BJ (cell line): ENCODE results near the gene MYBL2. TPM values are rescaled to one million over a fixed set of nuclear protein-coding genes. Genes with fewer than 3 reads are reported as not detected.

Source experiments
- CTCF ChIA-PET: fragments of 350-600 bp; formaldehyde crosslinking; extraction: SDS; loops from one replicate; lab custom pipeline; 2021; ENCODE audit warnings: antibody characterized with exemption, inconsistent platforms; lab: Yijun Ruan, JAX
- POLR2A ChIA-PET: fragments of 300-600 bp; sonication (Branson Sonifier 250); formaldehyde crosslinking; extraction: SDS; loops from one replicate; lab custom pipeline; 2021; ENCODE audit warnings: antibody characterized with exemption; lab: Charles Lee
- DNase-seq: peaks from one replicate; pipeline ENCODE4 v3.0.0-alpha.2; 2011; ENCODE audit warnings: low read depth
- H3K27me3 ChIP-seq: 2 replicates; pipeline ENCODE4 v1.6.0; 2011; ENCODE audit warnings: low read length; ENCODE audit not compliant: control insufficient read depth, insufficient read depth
- H3K36me3 ChIP-seq: 2 replicates; pipeline ENCODE4 v1.5.1; 2011; ENCODE audit warnings: low read length; ENCODE audit not compliant: control insufficient read depth, insufficient read depth
- H3K4me3 ChIP-seq: 2 replicates; pipeline ENCODE4 v1.5.1; 2011; ENCODE audit warnings: low read depth, mild to moderate bottlenecking, control low read depth, low read length
- CTCF ChIP-seq: IDR thresholded peaks from 2 replicates; pipeline ENCODE4 v1.5.1; 2011; ENCODE audit warnings: low read depth, mild to moderate bottlenecking, control low read depth, inconsistent platforms, low read length, moderate library complexity; ENCODE audit not compliant: insufficient read depth
- polyA plus RNA-seq: library from polyadenylated mRNA; depleted of rRNA; stranded (reverse); fragments of >200 nt; gene quantifications from 2 replicates; pipeline ENCODE4 v1.2.3, GENCODE V29; 2011

MYBL2 gene
- polyA plus RNA-seq, 1 experiment, result 9.8 TPM

GRCh38 chr20:43731927-43732326 is 65.0 kb downstream of the MYBL2 start:
- no peak for TF ChIP-seq CTCF
- H3K27me3 ChIP-seq, result peaks cover 5% of the 10 kb centered on the region
- DNase-seq, result no peak
- H3K4me3 ChIP-seq, result no peak overlapping the region
- H3K36me3 ChIP-seq, result no peaks in the 10 kb centered on the region
- ChIA-PET CTCF (no interaction called here), POLR2A (no interaction called here)

DNA sequence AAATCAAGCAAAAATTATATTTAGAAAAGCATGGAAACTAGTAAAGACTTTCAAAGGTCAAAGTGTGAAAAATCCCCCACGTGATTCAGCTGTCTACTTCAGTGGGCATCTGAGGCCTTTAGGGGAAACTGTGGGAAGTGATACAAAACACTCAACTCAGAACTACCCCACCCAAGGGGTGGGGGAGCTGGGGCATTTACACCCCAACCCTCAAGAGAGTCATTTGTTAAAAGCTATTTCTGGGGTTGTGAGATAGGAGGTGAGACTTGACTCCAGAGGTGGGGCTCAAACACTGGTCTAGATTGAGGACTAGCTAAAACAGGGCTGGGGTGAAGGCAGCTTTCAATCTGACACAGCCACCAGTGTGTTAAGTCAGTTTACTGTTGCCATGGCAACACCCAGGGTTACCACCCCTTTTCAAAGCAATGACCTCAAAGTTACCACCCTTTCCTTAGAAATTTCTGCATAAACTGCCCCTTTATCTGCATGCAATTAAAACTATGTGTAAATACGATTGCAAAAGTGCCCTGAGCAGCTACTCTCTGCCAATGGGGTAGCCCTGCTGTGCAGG is 69.8 kb downstream of the MYBL2 start:
- no peak overlapping the region for H3K4me3 ChIP-seq
- POLR2A ChIA-PET, result no interaction called here
- CTCF ChIA-PET, result interaction anchor here (0.6 to 2.0 kb wide), 3 partner anchors 13 to 15 kb away, joined by 3 to 6 read pairs (median 3); no protein-coding TSS in a partner anchor
- no peak for DNase-seq
- no peak for TF ChIP-seq CTCF
- H3K27me3 ChIP-seq, result peaks cover 8% of the 10 kb centered on the region
- H3K36me3 ChIP-seq, result no peaks in the 10 kb centered on the region

DNA sequence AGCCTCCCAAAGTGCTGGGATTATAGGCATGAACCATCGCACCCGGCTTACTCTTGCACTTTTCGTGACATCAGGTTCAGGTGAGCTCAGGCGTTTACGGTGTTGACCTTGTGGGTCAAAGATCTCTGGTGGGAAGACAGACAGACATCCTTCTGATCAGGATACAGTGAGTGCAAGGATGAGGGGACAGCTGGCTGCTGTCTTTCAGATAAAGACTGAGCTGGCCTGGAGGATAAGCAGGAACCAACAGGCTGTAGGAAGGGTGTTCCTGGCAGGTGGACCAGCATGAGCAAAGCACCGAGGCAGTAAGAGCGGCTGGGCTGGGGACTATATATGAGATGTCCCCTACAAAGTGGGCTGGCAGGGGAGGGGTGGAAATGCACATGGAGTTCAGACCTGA is 71.0 kb downstream of the MYBL2 start:
- DNase-seq, result no peak
- ChIA-PET POLR2A (no interaction called here), CTCF (no interaction called here)
- Histone ChIP-seq H3K4me3 (no peak overlapping the region), H3K27me3 (peaks cover 8% of the 10 kb centered on the region), H3K36me3 (no peaks in the 10 kb centered on the region)
- no peak for TF ChIP-seq CTCF

- ChIA-PET POLR2A (no interaction called here), CTCF (interaction anchor here (0.6 to 1.3 kb wide), 2 partner anchors 201 to 204 kb away, joined by 3 to 6 read pairs; no protein-coding TSS in a partner anchor)
- peaks cover 8% of the 10 kb centered on the region for H3K27me3 ChIP-seq
- no peak overlapping the region for H3K4me3 ChIP-seq
- H3K36me3 ChIP-seq, result no peaks in the 10 kb centered on the region
- no peak for TF ChIP-seq CTCF
- DNase-seq, result no peak
Observed at GRCh38 chr20:43739148-43739749, 72.3 kb downstream of the MYBL2 start.

GRCh38 chr20:43740642-43741041 is 73.7 kb downstream of the MYBL2 start:
- POLR2A ChIA-PET, result no interaction called here
- Histone ChIP-seq H3K36me3 (no peaks in the 10 kb centered on the region), H3K4me3 (no peak overlapping the region), H3K27me3 (peaks cover 7% of the 10 kb centered on the region)
- no peak for TF ChIP-seq CTCF
- no peak for DNase-seq
- CTCF ChIA-PET, result no interaction called here
